Effector CD8-positive, alpha-beta T cell (primary cell): ENCODE data around the gene XYLB.

Experiments
- DNase-seq: peaks from one replicate; lab custom pipeline; 2025; lab: John Stamatoyannopoulos, UW

Gene XYLB

GRCh38 chr3:38454884-38455638 lies 108.5 kb downstream of the XYLB start:
- peak; percentile 24 for DNase-seq

- no peak for DNase-seq
Measured at GRCh38 chr3:38455639-38456430, 109.2 kb downstream of the XYLB start.

- no peak for DNase-seq
Measured at GRCh38 chr3:38457111-38458003, 110.8 kb downstream of the XYLB start.

GRCh38 chr3:38458796-38459498 lies 112.4 kb downstream of the XYLB start:
- no peak for DNase-seq

GRCh38 chr3:38459499-38460048 lies 113.0 kb downstream of the XYLB start:
- no peak for DNase-seq

- DNase-seq, result no peak
Measured at GRCh38 chr3:38460377-38461270, 114.0 kb downstream of the XYLB start.
